Effector memory CD4-positive, alpha-beta T cell (primary cell): Measurements from ENCODE around the gene ESRRB.
"Not testable (repeated sequence)": the region's sequence is repeated elsewhere in the genome, so short reads cannot be mapped to it uniquely, and the experiment has no call there.

Experiments
- DNase-seq, 3 donors: peaks; one replicate each; pipeline ENCODE4 v3.0.0-alpha.2; 2020
- H3K27ac ChIP-seq: 2 replicates; pipeline ENCODE4 v1.7.0; 2013; ENCODE audit warnings: mild to moderate bottlenecking, low read length, moderate library complexity; ENCODE audit not compliant: insufficient read depth, poor library complexity, severe bottlenecking
- H3K27me3 ChIP-seq: replicated peaks from 2 replicates; pipeline ENCODE4 v1.7.0; 2013; ENCODE audit warnings: mild to moderate bottlenecking, low read length; ENCODE audit not compliant: insufficient read depth, control insufficient read depth, poor library complexity, severe bottlenecking
- H3K36me3 ChIP-seq: 2 replicates; pipeline ENCODE4 v1.7.0; 2013; ENCODE audit warnings: mild to moderate bottlenecking, low read length, moderate library complexity; ENCODE audit not compliant: control insufficient read depth, insufficient read depth
- H3K4me1 ChIP-seq: 2 replicates; pipeline ENCODE4 v1.7.0; 2013; ENCODE audit warnings: low read length, mild to moderate bottlenecking; ENCODE audit not compliant: control insufficient read depth, insufficient read depth, poor library complexity, severe bottlenecking
- H3K4me3 ChIP-seq: 2 replicates; pipeline ENCODE4 v1.7.0; 2013; ENCODE audit warnings: low read length, low read depth, mild to moderate bottlenecking; ENCODE audit not compliant: insufficient read depth, poor library complexity, severe bottlenecking
- H3K9me3 ChIP-seq: 2 replicates; pipeline ENCODE4 v1.7.0; 2013; ENCODE audit warnings: mild to moderate bottlenecking, low read length, moderate library complexity; ENCODE audit not compliant: control insufficient read depth

Gene ESRRB

GRCh38 chr14:76531821-76532318 lies 155.9 kb downstream of the ESRRB start:
- Histone ChIP-seq H3K4me3 (no peak overlapping the region), H3K9me3 (no peaks in the 10 kb centered on the region), H3K27ac (no peak overlapping the region), H3K36me3 (no peaks in the 10 kb centered on the region), H3K4me1 (no peaks in the 10 kb centered on the region), H3K27me3 (no peaks in the 10 kb centered on the region)
- no peak for DNase-seq

GRCh38 chr14:76536636-76537035 lies 160.7 kb downstream of the ESRRB start:
- H3K36me3 ChIP-seq, H3K4me1 ChIP-seq, H3K9me3 ChIP-seq, H3K27me3 ChIP-seq, DNase-seq, H3K27ac ChIP-seq, H3K4me3 ChIP-seq: not testable (repeated sequence)

GRCh38 chr14:76537906-76538647 lies 162.1 kb downstream of the ESRRB start:
- Histone ChIP-seq H3K4me3 (no peak overlapping the region), H3K9me3 (no peaks in the 10 kb centered on the region), H3K4me1 (no peaks in the 10 kb centered on the region), H3K36me3 (no peaks in the 10 kb centered on the region), H3K27ac (no peak overlapping the region), H3K27me3 (no peaks in the 10 kb centered on the region)
- DNase-seq, result no peak

DNA sequence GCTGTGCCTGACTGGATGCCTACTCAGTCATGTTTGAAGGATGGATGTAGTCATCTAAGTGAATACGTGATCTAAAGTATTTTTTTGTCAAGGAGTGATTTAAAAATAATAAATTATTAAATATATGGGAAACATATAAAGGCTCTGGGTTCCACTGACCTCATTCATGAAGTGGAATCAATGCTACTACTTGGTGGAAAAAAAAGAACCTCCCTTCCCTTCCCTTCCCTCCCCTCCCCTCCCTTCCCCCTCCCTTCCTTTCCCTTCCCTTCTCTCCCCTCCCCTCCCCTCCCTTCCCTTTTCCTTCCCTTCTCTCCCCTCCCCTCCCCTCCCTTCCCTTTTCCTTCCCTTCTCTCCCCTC lies 162.7 kb downstream of the ESRRB start:
- H3K36me3 ChIP-seq, result no peaks in the 10 kb centered on the region
- H3K9me3 ChIP-seq, result no peaks in the 10 kb centered on the region
- H3K4me1 ChIP-seq, result no peaks in the 10 kb centered on the region
- no peak for DNase-seq
- H3K27ac ChIP-seq, result no peak overlapping the region
- no peaks in the 10 kb centered on the region for H3K27me3 ChIP-seq
- H3K4me3 ChIP-seq, result no peak overlapping the region

GRCh38 chr14:76539130-76539529 lies 163.2 kb downstream of the ESRRB start:
- no peak for DNase-seq
- no peak overlapping the region for H3K27ac ChIP-seq
- H3K27me3 ChIP-seq, result no peaks in the 10 kb centered on the region
- no peaks in the 10 kb centered on the region for H3K4me1 ChIP-seq
- H3K4me3 ChIP-seq, result no peak overlapping the region
- H3K9me3 ChIP-seq, result no peaks in the 10 kb centered on the region
- H3K36me3 ChIP-seq, result no peaks in the 10 kb centered on the region

GRCh38 chr14:76541594-76542219 lies 165.8 kb downstream of the ESRRB start:
- Histone ChIP-seq H3K9me3 (no peaks in the 10 kb centered on the region), H3K4me3 (no peak overlapping the region), H3K27ac (no peak overlapping the region), H3K4me1 (no peaks in the 10 kb centered on the region), H3K27me3 (no peaks in the 10 kb centered on the region), H3K36me3 (no peaks in the 10 kb centered on the region)
- DNase-seq, result no peak

DNA sequence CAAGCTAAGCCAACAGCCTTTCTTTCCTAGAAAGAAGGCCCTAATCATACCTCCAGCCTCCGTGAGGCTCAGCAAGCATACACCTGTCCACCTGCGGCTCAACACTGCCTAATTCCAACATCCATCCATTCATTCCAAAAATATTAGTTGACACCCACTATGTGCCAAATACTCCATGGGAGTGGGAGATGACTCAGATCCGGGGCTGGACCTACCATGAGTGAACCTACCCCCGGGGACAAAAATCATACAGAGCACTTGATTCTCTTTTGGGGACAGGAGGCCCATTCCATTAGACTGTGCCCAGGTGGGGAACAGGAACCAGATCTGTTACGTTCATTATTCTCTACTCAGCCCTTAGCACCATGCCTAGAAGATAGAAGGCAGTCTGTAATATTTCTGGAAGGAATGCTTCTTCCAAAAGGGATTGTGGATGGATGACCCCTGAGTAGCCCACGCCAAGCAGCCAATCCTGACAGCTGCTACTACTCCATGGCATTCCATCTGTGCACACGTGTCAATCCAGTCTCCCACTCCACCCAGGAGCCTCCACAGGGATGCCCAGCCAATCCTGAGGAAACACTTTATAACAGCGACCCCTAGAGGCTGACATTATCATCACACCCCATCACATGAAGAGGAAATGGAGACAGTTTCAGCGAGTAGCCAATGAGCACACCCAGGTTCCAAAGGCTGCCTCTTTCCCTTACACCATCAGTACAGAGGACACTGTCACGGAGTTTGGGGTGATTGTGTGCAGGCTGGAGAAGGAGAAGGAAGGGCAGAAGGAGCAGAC lies 170.7 kb downstream of the ESRRB start:
- Histone ChIP-seq H3K27ac (no peak overlapping the region), H3K27me3 (no peaks in the 10 kb centered on the region), H3K9me3 (no peaks in the 10 kb centered on the region), H3K4me3 (no peak overlapping the region), H3K36me3 (no peaks in the 10 kb centered on the region), H3K4me1 (no peaks in the 10 kb centered on the region)
- DNase-seq, result no peak

DNA sequence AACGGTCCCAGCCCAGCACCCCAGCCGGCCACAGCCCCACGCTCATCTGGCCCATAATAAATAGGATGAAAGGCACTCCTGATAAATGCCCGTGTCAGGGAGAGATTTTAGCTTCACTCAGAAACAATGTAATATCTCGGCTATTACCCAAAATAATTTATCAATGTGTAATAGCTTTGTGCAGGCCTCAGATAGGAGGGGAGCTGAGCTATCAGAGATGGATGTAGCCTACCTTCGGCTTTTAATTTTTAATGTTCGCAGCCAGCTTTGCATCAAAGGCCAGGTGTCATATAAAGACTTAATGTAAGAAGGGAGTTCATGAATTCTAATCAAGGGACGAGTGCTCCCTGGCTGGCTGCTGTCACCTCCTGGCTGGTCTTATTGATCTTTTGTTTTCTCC lies 171.9 kb downstream of the ESRRB start:
- H3K27me3 ChIP-seq, result no peaks in the 10 kb centered on the region
- no peak overlapping the region for H3K27ac ChIP-seq
- H3K36me3 ChIP-seq, result no peaks in the 10 kb centered on the region
- H3K9me3 ChIP-seq, result no peaks in the 10 kb centered on the region
- H3K4me1 ChIP-seq, result no peaks in the 10 kb centered on the region
- no peak overlapping the region for H3K4me3 ChIP-seq
- no peak for DNase-seq

- no peak for DNase-seq
- Histone ChIP-seq H3K4me3 (no peak overlapping the region), H3K36me3 (no peaks in the 10 kb centered on the region), H3K27ac (no peak overlapping the region), H3K9me3 (no peaks in the 10 kb centered on the region), H3K4me1 (no peaks in the 10 kb centered on the region), H3K27me3 (no peaks in the 10 kb centered on the region)
These were observed 174.6 kb downstream of the ESRRB start for GRCh38 chr14:76550534-76550933.

DNA sequence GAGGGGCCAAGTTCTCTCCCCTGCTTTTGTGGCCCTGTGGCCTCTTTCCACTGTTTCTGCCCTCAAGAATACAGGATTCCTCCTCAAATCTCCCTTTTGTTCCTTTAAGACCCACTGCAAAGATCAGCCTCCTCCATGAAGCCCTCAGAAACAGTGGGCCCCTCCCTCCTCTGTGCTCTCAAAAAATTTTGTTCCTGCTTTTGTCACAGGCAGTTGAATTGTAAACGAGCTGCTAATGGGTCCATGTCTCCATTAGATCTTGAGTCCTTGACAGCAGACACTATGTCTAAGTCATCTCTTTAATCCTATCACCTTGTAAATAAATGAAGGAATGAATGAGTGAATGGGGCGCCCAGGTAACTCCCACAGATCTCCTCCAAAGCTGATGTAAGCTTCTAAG lies 175.2 kb downstream of the ESRRB start:
- Histone ChIP-seq H3K4me1 (no peaks in the 10 kb centered on the region), H3K9me3 (no peaks in the 10 kb centered on the region), H3K4me3 (no peak overlapping the region), H3K27me3 (no peaks in the 10 kb centered on the region), H3K36me3 (no peaks in the 10 kb centered on the region), H3K27ac (no peak overlapping the region)
- DNase-seq, result no peak
